Heart left ventricle (tissue), 13 donors: ENCODE measurements around the gene EEF1E1.

Source experiments
- POLR2A ChIP-seq, 2 donors: fragments of 450-650 bp; IDR thresholded peaks; one replicate each; pipeline ENCODE4 v1.6.1; 2017; ENCODE audit warnings: antibody characterized with exemption in 2 of 2, mild to moderate bottlenecking in 2 of 2, moderate library complexity in 2 of 2
- TF ChIP-seq, protein P1 (sequence below), 12 donors: fragments of 200-600 bp; sonication (generic) in 4 of 12; IDR thresholded peaks; one replicate each; pipeline versions ENCODE4 v1.5.0 to v1.8.0; 2018 to 2022; ENCODE audit warnings: antibody characterized with exemption in 12 of 12, mild to moderate bottlenecking in 5 of 12
- donor health status: ischemic (EF 13 %, LVEDD 7.1; RV severe dilation, severe dysfunction).
- donor health status: DM: no; HTN: yes; CAD: no.
- donor health status: DM: no; HTN: no; CAD: no.
- donor health status: ischemic (EF 25% LVEDD 6.9; RV normal size, moderate dysfunction).
- donor health status: ischemic (EF 25% LVEDD 5.7; RV mildly dilated, moderate dysfunction).
- donor health status: ischemic (EF 35%, LVEDD 5.7; RV mildly dilated, moderate dysfunction).
- donor health status: nonischemic (EF 11% LVEDD 7.7; RV severe dilation, severe dysfunction).
- donor health status: DM: yes; HTN: yes; CAD: no.
- donor health status: PGD.
- donor health status: ischemic (EF 29% LVEDD 5.4; RV normal size, mild dysfunction).
- donor health status: nonischemic (EF 23%, LVEDD 6.1; RV moderate dilation, normal function).

GRCh38 chr6:8084586-8084985 is 17.8 kb downstream of the EEF1E1 start:
- TF ChIP-seq, protein P1, sequence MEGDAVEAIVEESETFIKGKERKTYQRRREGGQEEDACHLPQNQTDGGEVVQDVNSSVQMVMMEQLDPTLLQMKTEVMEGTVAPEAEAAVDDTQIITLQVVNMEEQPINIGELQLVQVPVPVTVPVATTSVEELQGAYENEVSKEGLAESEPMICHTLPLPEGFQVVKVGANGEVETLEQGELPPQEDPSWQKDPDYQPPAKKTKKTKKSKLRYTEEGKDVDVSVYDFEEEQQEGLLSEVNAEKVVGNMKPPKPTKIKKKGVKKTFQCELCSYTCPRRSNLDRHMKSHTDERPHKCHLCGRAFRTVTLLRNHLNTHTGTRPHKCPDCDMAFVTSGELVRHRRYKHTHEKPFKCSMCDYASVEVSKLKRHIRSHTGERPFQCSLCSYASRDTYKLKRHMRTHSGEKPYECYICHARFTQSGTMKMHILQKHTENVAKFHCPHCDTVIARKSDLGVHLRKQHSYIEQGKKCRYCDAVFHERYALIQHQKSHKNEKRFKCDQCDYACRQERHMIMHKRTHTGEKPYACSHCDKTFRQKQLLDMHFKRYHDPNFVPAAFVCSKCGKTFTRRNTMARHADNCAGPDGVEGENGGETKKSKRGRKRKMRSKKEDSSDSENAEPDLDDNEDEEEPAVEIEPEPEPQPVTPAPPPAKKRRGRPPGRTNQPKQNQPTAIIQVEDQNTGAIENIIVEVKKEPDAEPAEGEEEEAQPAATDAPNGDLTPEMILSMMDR (IDR thresholded peaks at IDR 0.05): no peak
- TF ChIP-seq POLR2A (IDR thresholded peaks at IDR 0.05): no peak
